Body of pancreas (tissue), 4 donors: ENCODE data around the gene OR5A2. TPM values are rescaled to one million over a fixed set of nuclear protein-coding genes. Genes with fewer than 3 reads are reported as not detected.
"Not testable (repeated sequence)": the region's sequence is repeated elsewhere in the genome, so short reads cannot be mapped to it uniquely, and the experiment has no call there.

ENCODE experiments used
- ATAC-seq: fragments of 150-250 bp; one replicate; pipeline ENCODE4 v1.9.1; 2016
- DNase-seq, 4 donors: peaks; one replicate each; pipeline ENCODE4 v3.0.0-alpha.2; 2019
- H3K27ac ChIP-seq, 4 donors: fragments of 200-600 bp; sonication (generic); 1 replicate in 3 of 4; 2 replicates in 1 of 4; pipeline versions ENCODE4 v1.5.1 to v1.6.1; 2016 to 2019; ENCODE audit warnings: mild to moderate bottlenecking in 1 of 4, mixed read lengths in 1 of 4, moderate library complexity in 1 of 4
- H3K27me3 ChIP-seq, 2 donors: fragments of 200-600 bp; sonication (generic); one replicate each; pipeline ENCODE4 v1.6.0; 2016; ENCODE audit warnings: mild to moderate bottlenecking in 1 of 2
- H3K36me3 ChIP-seq, 2 donors: fragments of 200-600 bp; sonication (generic); replicated peaks in 1 of 2; 2 replicates each; pipeline ENCODE4 v1.5.1; 2016; ENCODE audit warnings: low read depth in 2 of 2; ENCODE audit not compliant: insufficient read depth in 1 of 2
- H3K4me1 ChIP-seq: fragments of 200-600 bp; sonication (generic); one replicate; pipeline ENCODE4 v1.6.0; 2016
- H3K4me3 ChIP-seq, 2 donors: fragments of 200-600 bp; sonication (generic); 1 replicate in 1 of 2; 2 replicates in 1 of 2; pipeline ENCODE4 v1.5.1; 2016 to 2019
- H3K9me3 ChIP-seq, 3 donors: fragments of 200-600 bp; sonication (generic); 1 replicate in 2 of 3; 2 replicates in 1 of 3; pipeline ENCODE4 v1.5.1; 2016
- POLR2A ChIP-seq, 3 donors: fragments of 450-650 bp; IDR thresholded peaks; one replicate each; pipeline ENCODE4 v1.6.1; 2016; ENCODE audit warnings: antibody characterized with exemption in 3 of 3, mild to moderate bottlenecking in 2 of 3
- WGBS, 2 donors: methylation state at CpG; one replicate each; pipeline ENCODE4 v1.1.5; 2017; 5-methylcytosine and 5-hydroxymethylcytosine counted together
- intact Hi-C: fragments of 100-400 bp; cut with DNase I; formaldehyde crosslinking; loops from one replicate; pipeline ENCODE4 v1.15.1; 2023
- total RNA-seq, 2 donors: library from RNA; depleted of rRNA; stranded (reverse); fragments of >200 nt; gene quantifications; one replicate each; pipeline ENCODE4 v1.1.0, GENCODE V29; 2016
- TF ChIP-seq, protein P1 (sequence below), 7 experiments: fragments of 450-650 bp in 4 of 7; fragments of 200-600 bp in 3 of 7; sonication (generic) in 3 of 7; IDR thresholded peaks; one replicate each; pipeline ENCODE4 v1.5.1; 2016 to 2019; ENCODE audit warnings: antibody characterized with exemption in 7 of 7

Gene OR5A2
- total RNA-seq, 2 donors from 2014 or later: not detected

DNA sequence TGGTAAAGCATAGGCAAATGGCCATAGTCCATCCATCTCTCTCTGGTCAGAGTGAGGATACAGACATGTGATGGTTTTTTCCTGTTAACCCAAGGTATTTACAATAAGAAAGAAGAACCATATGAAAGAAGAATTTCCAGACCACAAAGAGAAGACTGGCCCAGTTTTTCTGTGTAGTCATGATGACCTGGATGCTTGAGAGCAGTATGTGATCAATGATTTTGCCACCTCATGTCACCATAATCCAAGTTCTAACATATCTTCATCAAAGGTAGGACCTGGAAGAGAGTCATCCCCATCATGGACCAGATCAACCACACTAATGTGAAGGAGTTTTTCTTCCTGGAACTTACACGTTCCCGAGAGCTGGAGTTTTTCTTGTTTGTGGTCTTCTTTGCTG lies 30.4 kb upstream of the OR5A2 start, which contains the start of gene OR4D6:
Gene OR4D6 (plus strand): TSS at position 301 of the 400 bp plus-strand sequence. CDS start 0 bp downstream, at position 301.
- Histone ChIP-seq H3K27ac (no peak within 1 kb of the TSS), H3K4me1 (no peaks in the 10 kb centered on the region), H3K9me3 (no peaks in the 10 kb centered on the region), H3K4me3 (no peak within 1 kb of the TSS), H3K27me3 (no peaks in the 10 kb centered on the region), H3K36me3 (no peaks in the 10 kb centered on the region)
- no peak for TF ChIP-seq POLR2A (IDR thresholded peaks at IDR 0.05)
- TF ChIP-seq, protein P1, sequence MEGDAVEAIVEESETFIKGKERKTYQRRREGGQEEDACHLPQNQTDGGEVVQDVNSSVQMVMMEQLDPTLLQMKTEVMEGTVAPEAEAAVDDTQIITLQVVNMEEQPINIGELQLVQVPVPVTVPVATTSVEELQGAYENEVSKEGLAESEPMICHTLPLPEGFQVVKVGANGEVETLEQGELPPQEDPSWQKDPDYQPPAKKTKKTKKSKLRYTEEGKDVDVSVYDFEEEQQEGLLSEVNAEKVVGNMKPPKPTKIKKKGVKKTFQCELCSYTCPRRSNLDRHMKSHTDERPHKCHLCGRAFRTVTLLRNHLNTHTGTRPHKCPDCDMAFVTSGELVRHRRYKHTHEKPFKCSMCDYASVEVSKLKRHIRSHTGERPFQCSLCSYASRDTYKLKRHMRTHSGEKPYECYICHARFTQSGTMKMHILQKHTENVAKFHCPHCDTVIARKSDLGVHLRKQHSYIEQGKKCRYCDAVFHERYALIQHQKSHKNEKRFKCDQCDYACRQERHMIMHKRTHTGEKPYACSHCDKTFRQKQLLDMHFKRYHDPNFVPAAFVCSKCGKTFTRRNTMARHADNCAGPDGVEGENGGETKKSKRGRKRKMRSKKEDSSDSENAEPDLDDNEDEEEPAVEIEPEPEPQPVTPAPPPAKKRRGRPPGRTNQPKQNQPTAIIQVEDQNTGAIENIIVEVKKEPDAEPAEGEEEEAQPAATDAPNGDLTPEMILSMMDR (IDR thresholded peaks at IDR 0.05): no peak
- WGBS, 2 donors: 58 to 73% methylated on average over 2 of the region's 2 CpGs
- DNase-seq (no peak), ATAC-seq (no peak)
- intact Hi-C loops: no loop called here

DNA sequence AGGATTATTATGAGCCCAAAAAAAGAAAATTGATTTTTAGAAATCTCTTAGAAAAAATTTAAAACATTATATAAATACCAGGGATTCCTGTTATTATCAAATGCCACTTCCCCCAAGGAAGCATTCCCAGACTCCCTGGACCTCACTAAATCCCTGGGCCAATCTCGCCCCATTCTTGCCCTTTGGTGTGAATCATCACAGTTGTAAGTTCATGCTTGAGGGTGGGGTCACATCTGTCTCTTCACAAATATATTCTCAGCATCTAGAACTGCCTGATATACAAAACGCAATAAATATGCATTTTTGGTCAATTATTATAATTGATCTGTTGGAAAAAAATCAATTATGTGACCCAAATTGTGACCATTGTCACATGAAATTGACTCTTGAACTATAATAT lies 22.3 kb upstream of the OR5A2 start:
- ATAC-seq: no peak
- intact Hi-C loops: no loop called here
- no peaks in the 10 kb centered on the region for H3K27me3 ChIP-seq
- H3K4me3 ChIP-seq: no peak overlapping the region
- 58 to 69% methylated on average over 2 of the region's 2 CpGs for WGBS, 2 donors
- TF ChIP-seq, protein P1 (IDR thresholded peaks at IDR 0.05): no peak
- no peak for TF ChIP-seq POLR2A (IDR thresholded peaks at IDR 0.05)
- H3K9me3 ChIP-seq: no peaks in the 10 kb centered on the region
- H3K36me3 ChIP-seq: no peaks in the 10 kb centered on the region
- no peaks in the 10 kb centered on the region for H3K4me1 ChIP-seq
- no peak overlapping the region for H3K27ac ChIP-seq
- DNase-seq: no peak

DNA sequence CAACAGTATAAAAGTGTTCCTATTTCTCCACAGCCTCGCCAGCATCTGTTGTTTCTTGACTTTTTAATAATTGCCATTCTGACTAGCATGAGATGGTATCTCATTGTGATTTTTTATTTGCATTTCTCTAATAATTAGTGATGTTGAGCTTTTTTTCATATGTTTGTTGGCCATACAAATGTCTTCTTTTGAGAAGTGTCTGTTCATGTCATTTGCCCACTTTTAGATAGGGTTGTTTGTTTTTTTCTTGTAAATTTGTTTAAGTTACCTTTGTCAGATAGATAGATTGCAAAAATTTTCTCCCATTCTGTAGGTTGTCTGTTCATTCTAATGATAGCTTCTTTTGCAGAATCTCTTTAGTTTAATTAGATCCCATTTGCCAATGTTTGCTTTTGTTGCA lies 19.4 kb upstream of the OR5A2 start:
- ATAC-seq, DNase-seq, H3K36me3 ChIP-seq, H3K27me3 ChIP-seq, H3K4me1 ChIP-seq, H3K9me3 ChIP-seq, intact Hi-C loops, H3K27ac ChIP-seq, H3K4me3 ChIP-seq: not testable (repeated sequence)
- WGBS, 2 donors: 76 to 82% methylated on average over 1 of the region's 1 CpG

DNA sequence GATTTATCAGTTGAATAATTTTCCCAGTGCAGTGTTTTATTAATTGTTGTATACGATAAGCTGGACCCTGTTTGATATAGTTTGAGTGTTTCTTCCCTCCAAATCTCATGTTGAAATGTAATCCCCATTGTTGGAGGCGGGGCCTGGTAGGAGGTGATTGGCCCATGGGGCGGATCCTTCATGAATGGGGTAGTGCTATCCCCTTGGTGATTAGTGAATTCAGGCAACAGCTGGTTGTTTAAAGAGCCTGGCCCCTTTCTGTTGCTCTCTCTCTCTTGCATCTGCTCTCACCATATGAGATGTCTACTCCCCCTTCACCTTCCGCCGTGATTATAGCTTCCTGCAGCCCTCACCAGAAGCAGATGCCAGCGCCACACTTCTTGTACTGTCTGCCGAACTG lies 11.6 kb upstream of the OR5A2 start:
- Histone ChIP-seq H3K4me1 (no peaks in the 10 kb centered on the region), H3K9me3 (no peaks in the 10 kb centered on the region), H3K4me3 (no peak overlapping the region), H3K27ac (no peak overlapping the region), H3K27me3 (no peaks in the 10 kb centered on the region), H3K36me3 (no peaks in the 10 kb centered on the region)
- ATAC-seq (no peak), DNase-seq (no peak)
- WGBS, 2 donors: 85 to 86% methylated on average over 7 of the region's 7 CpGs
- TF ChIP-seq, protein P1 (IDR thresholded peaks at IDR 0.05): no peak
- no peak for TF ChIP-seq POLR2A (IDR thresholded peaks at IDR 0.05)
- intact Hi-C loops: loop anchor here (10.0 kb wide), 1 partner anchor 173 kb away; no protein-coding TSS in a partner anchor

DNA sequence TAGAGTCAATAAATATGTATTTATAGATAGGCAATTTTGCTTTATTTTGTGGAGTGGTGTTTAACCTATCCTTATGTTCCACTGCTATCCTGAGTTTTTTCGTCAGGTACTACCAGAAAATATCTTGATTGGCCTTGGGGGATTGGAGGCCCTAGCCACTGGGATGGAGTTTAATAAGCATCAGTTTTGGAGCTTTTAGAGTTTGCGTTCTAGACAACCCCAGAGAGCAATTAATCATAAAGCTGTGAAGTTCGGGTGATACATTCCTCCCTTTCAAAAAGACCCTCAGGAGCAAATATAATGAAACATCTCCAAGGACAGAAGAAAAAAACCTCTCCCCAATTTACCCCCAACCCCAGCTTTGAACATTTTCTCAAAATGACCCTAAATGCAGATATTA lies 10.0 kb upstream of the OR5A2 start, which contains the start of gene OR5A1:
Gene OR5A1 (plus strand): TSS at position 301 of the 400 bp plus-strand sequence. CDS start 6,700 bp downstream, outside the sequence.
- Histone ChIP-seq H3K36me3 (no peaks in the 10 kb centered on the region), H3K9me3 (no peaks in the 10 kb centered on the region), H3K27me3 (no peaks in the 10 kb centered on the region), H3K4me1 (no peaks in the 10 kb centered on the region), H3K27ac (no peak within 1 kb of the TSS), H3K4me3 (no peak within 1 kb of the TSS)
- intact Hi-C loops: loop anchor here (10.0 kb wide), 1 partner anchor 171 kb away; no protein-coding TSS in a partner anchor
- TF ChIP-seq, protein P1 (IDR thresholded peaks at IDR 0.05): no peak
- no peak for TF ChIP-seq POLR2A (IDR thresholded peaks at IDR 0.05)
- WGBS, 2 donors: 67 to 68% methylated on average over 3 of the region's 3 CpGs
- ATAC-seq (no peak), DNase-seq (no peak)
